ENCODE measurements around the gene NSFL1C.

DNA sequence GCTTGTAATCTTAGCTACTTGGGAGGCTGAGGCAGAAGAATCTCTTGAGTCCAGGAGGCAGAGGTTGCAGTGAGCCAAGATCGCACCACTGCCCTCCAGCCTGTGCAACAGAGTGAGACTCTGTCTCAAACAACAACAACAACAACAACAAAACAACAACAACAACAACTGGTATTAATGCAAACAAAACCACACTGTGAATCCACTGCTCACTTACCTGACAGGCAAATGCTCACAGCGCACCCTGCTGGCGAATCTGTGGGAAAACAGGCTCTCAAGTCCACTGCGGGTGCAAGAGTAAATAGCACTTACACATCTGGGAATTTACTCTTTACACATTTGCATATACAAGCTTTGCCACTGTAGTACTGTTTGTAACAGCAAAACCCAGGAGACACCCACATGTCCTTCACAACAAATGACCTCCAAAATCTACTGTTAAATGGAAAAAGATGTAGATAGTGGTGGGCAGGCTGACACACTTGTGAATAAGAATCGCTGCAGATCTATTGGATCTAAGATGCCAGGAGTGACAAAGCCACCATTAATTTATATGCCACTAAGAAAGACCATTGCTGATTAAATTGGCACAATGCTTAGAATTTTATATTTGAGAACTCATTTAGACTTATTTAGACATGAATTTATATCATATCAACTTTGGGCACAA lies 29.3 kb downstream of the NSFL1C start:
- TF ChIP-seq, protein P1, sequence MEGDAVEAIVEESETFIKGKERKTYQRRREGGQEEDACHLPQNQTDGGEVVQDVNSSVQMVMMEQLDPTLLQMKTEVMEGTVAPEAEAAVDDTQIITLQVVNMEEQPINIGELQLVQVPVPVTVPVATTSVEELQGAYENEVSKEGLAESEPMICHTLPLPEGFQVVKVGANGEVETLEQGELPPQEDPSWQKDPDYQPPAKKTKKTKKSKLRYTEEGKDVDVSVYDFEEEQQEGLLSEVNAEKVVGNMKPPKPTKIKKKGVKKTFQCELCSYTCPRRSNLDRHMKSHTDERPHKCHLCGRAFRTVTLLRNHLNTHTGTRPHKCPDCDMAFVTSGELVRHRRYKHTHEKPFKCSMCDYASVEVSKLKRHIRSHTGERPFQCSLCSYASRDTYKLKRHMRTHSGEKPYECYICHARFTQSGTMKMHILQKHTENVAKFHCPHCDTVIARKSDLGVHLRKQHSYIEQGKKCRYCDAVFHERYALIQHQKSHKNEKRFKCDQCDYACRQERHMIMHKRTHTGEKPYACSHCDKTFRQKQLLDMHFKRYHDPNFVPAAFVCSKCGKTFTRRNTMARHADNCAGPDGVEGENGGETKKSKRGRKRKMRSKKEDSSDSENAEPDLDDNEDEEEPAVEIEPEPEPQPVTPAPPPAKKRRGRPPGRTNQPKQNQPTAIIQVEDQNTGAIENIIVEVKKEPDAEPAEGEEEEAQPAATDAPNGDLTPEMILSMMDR (IDR thresholded peaks at IDR 0.05), result peak; percentile 41 to 84 (median 80)
- TF ChIP-seq POLR2A (IDR thresholded peaks at IDR 0.05), result no peak
